IMR-90 (cell line): ENCODE measurements around the gene UGGT1. TPM values are rescaled to one million over a fixed set of nuclear protein-coding genes. Genes with fewer than 3 reads are reported as not detected.
A peak's percentile ranks its signal among the peaks of the same experiment; 100 is the strongest.

ENCODE experiments used
- ATAC-seq: fragments of 200-7000 bp; cut with Tn5 transposase; 2 replicates; pipeline ENCODE4 v1.9.1; 2020; ENCODE audit warnings: low read depth, mild to moderate bottlenecking, moderate library complexity
- BruUV-seq: library from RNA; stranded (reverse); fragments of 400-500 nt; replicated peaks from 2 replicates; lab custom pipeline; 2021; lab: Mats Ljungman, UMichigan
- CTCF ChIA-PET: fragments of 300-600 bp; formaldehyde crosslinking; extraction: SDS; loops from one replicate; lab custom pipeline; 2021; ENCODE audit warnings: antibody characterized with exemption; lab: Yijun Ruan, JAX
- POLR2A ChIA-PET: fragments of 300-600 bp; sonication (Branson Sonifier 250); formaldehyde crosslinking; loops from one replicate; lab custom pipeline; 2022; ENCODE audit warnings: antibody characterized with exemption; ENCODE audit not compliant: unreplicated experiment; lab: Charles Lee
- DNase-seq: peaks from one replicate; pipeline ENCODE4 v3.0.0; 2013
- H2AFZ ChIP-seq: replicated peaks from 2 replicates; pipeline ENCODE3; 2013; ENCODE audit warnings: low read length, mild to moderate bottlenecking; ENCODE audit not compliant: poor library complexity
- H2AK5ac ChIP-seq: 2 replicates; pipeline ENCODE4 v1.6.1; 2013; ENCODE audit warnings: low read depth, low read length, inconsistent platforms
- H2AK9ac ChIP-seq: replicated peaks from 2 replicates; pipeline ENCODE3; 2013; ENCODE audit warnings: mild to moderate bottlenecking, low read depth, low read length, moderate library complexity; ENCODE audit not compliant: poor library complexity
- H2BK120ac ChIP-seq: 2 replicates; pipeline ENCODE4 v1.6.1; 2013; ENCODE audit warnings: low read depth, low read length, inconsistent platforms
- H2BK15ac ChIP-seq: 3 replicates; pipeline ENCODE4 v1.6.1; 2013; ENCODE audit warnings: low read depth, low read length, inconsistent platforms
- H2BK20ac ChIP-seq: 2 replicates; pipeline ENCODE4 v1.6.1; 2013; ENCODE audit warnings: low read depth, mild to moderate bottlenecking, inconsistent platforms, low read length, moderate library complexity
- H2BK5ac ChIP-seq: 2 replicates; pipeline ENCODE4 v1.6.1; 2013; ENCODE audit warnings: mild to moderate bottlenecking, low read depth, low read length, inconsistent platforms; ENCODE audit not compliant: poor library complexity, severe bottlenecking
- H3K14ac ChIP-seq: replicated peaks from 2 replicates; pipeline ENCODE4 v1.6.1; 2013; ENCODE audit warnings: low read depth, low read length, inconsistent platforms
- H3K18ac ChIP-seq: 2 replicates; pipeline ENCODE4 v1.6.1; 2013; ENCODE audit warnings: low read depth, low read length, control low read depth
- H3K23ac ChIP-seq: 2 replicates; pipeline ENCODE4 v1.6.1; 2013; ENCODE audit warnings: low read depth, low read length, inconsistent platforms
- H3K27ac ChIP-seq: 2 replicates; pipeline ENCODE4 v1.5.1; 2013; ENCODE audit warnings: mild to moderate bottlenecking, control low read depth, low read length; ENCODE audit not compliant: insufficient read depth
- H3K27me3 ChIP-seq: 2 replicates; pipeline ENCODE4 v1.6.1; 2013; ENCODE audit warnings: low read length; ENCODE audit not compliant: control insufficient read depth, insufficient read depth
- H3K36me3 ChIP-seq: 2 replicates; pipeline ENCODE4 v1.6.1; 2013; ENCODE audit warnings: low read length, mixed read lengths; ENCODE audit not compliant: control insufficient read depth, insufficient read depth
- H3K4ac ChIP-seq: 2 replicates; pipeline ENCODE4 v1.6.1; 2013; ENCODE audit warnings: low read depth, low read length, inconsistent platforms
- H3K4me1 ChIP-seq: 2 replicates; pipeline ENCODE4 v1.6.1; 2013; ENCODE audit warnings: low read length, mixed read lengths; ENCODE audit not compliant: control insufficient read depth, insufficient read depth
- H3K4me2 ChIP-seq: 2 replicates; pipeline ENCODE4 v1.6.1; 2013; ENCODE audit warnings: low read depth, mild to moderate bottlenecking, control low read depth, low read length, moderate library complexity
- H3K4me3 ChIP-seq: 2 replicates; pipeline ENCODE4 v1.5.1; 2013; ENCODE audit warnings: low read depth, mild to moderate bottlenecking, control low read depth, low read length, moderate library complexity; ENCODE audit not compliant: insufficient read depth
- H3K56ac ChIP-seq: 2 replicates; pipeline ENCODE4 v1.6.1; 2013; ENCODE audit warnings: low read length, inconsistent platforms; ENCODE audit not compliant: insufficient read depth; ENCODE audit errors: extremely low read depth
- H3K79me1 ChIP-seq, 2 experiments: 2 replicates each; pipeline ENCODE4 v1.6.1; 2013; ENCODE audit warnings: low read length in 2 of 2, inconsistent platforms in 1 of 2, low read depth in 1 of 2
- H3K9ac ChIP-seq: 2 replicates; pipeline ENCODE4 v1.6.1; 2013; ENCODE audit warnings: low read depth, low read length, control low read depth
- H3K9me1 ChIP-seq: 2 replicates; pipeline ENCODE4 v1.6.1; 2013; ENCODE audit warnings: low read length, inconsistent platforms; ENCODE audit not compliant: insufficient read depth
- H3K9me3 ChIP-seq: 2 replicates; pipeline ENCODE4 v1.6.1; 2013; ENCODE audit warnings: low read length; ENCODE audit not compliant: control insufficient read depth, insufficient read depth
- H4K20me1 ChIP-seq: 2 replicates; pipeline ENCODE4 v1.6.1; 2013; ENCODE audit warnings: low read length, inconsistent platforms; ENCODE audit not compliant: insufficient read depth
- H4K5ac ChIP-seq: 2 replicates; pipeline ENCODE4 v1.6.1; 2013; ENCODE audit warnings: mild to moderate bottlenecking, low read depth, low read length, control low read depth
- H4K8ac ChIP-seq, 2 experiments: 2 replicates each; pipeline ENCODE4 v1.6.1; 2013; ENCODE audit warnings: low read depth in 2 of 2, low read length in 2 of 2, control low read depth in 1 of 2, inconsistent platforms in 1 of 2
- H4K91ac ChIP-seq: 2 replicates; pipeline ENCODE4 v1.6.1; 2013; ENCODE audit warnings: low read depth, low read length, inconsistent platforms; ENCODE audit not compliant: insufficient read depth
- BHLHE40 ChIP-seq: fragments of 150-350 bp; IDR thresholded peaks from 2 replicates; pipeline ENCODE4 v1.6.1; 2016; ENCODE audit warnings: mild to moderate bottlenecking, low read depth, low read length
- CEBPB ChIP-seq: IDR thresholded peaks from 2 replicates; pipeline ENCODE4 v1.6.1; 2012; ENCODE audit warnings: low read depth, low read length, improper control_type of control experiment
- MXI1 ChIP-seq: IDR thresholded peaks from 2 replicates; pipeline ENCODE4 v1.6.1; 2012; ENCODE audit warnings: low read depth, mild to moderate bottlenecking, low read length, moderate library complexity, borderline replicate concordance
- NFE2L2 ChIP-seq: fragments of 150-350 bp; IDR thresholded peaks from 2 replicates; pipeline ENCODE4 v1.6.1; 2016; ENCODE audit warnings: low read depth, mild to moderate bottlenecking, low read length
- WGBS, 2 experiments: methylation state at CpG; one replicate each; pipeline versions ENCODE4 v1.1.5 to v1.1.7; 2013; ENCODE audit warnings: missing lambda C conversion rate in 2 of 2; ENCODE audit not compliant: insufficient read length in 1 of 2; ENCODE audit errors: extremely low coverage in 2 of 2; 5-methylcytosine and 5-hydroxymethylcytosine counted together
- dilution Hi-C: fragments of 300-500 bp; cut with HindIII; formaldehyde crosslinking; loops from one replicate; pipeline ENCODE4 v1.14.3; 2018; ENCODE audit warnings: low sequenced_read_pairs; ENCODE audit not compliant: unreplicated experiment
- in situ Hi-C: fragments of 300-500 bp; cut with MboI; formaldehyde crosslinking; loops from 3 replicates; pipeline ENCODE4 v1.14.3; 2019; ENCODE audit warnings: low sequenced_read_pairs, inconsistent platforms, mixed read lengths
- intact Hi-C: fragments of 100-400 bp; cut with micrococcal nuclease; formaldehyde crosslinking; loops from 2 replicates; pipeline ENCODE4 v1.10.0; 2022
- polyA plus RNA-seq, 3 experiments: library from polyadenylated mRNA; depleted of rRNA; stranded (reverse); fragments of >200 nt; gene quantifications; 2 replicates each; pipeline ENCODE4 v1.2.3, GENCODE V29; 2012; ENCODE audit warnings: low replicate concordance in 1 of 3
- total RNA-seq: library from RNA; depleted of rRNA; stranded (reverse); fragments of >200 nt; gene quantifications from 2 replicates; pipeline ENCODE4 v1.2.3, GENCODE V29; 2012
- TF ChIP-seq, protein P1 (sequence below): fragments of 150-350 bp; IDR thresholded peaks from 2 replicates; pipeline ENCODE4 v1.6.1; 2017; ENCODE audit warnings: mild to moderate bottlenecking, antibody characterized with exemption, low read length, low read depth

The UGGT1 gene
- total and polyA plus RNA-seq, 2 of the 4 experiments (the other 2 are of a cell fraction): 26.1 to 71.3 TPM

DNA sequence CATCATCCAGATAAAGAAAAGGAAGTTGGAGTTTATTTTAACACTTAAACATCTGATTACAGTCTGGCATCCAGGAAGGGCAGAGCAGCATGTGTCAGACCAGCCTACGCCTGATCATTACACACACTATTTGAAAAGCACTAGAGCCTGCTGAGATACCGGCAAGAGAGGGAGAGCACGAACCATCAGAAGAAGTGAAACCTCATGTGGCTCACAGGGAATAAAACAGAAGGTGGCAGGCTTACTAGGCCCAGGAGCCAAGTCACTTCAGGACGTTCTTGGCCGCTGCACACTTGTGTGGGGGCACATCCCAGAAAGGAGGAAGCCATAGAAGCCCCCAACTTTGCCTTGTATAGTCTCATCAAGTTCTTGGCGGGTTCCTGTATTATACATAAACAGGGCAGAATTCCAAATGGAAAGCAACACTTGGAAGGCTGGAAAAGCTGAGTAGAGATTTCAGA, 105.5 kb downstream of the UGGT1 start:
- CTCF ChIA-PET: no interaction called here
- TF ChIP-seq NFE2L2: no peak
- 0 out of 2 replicates have a peak, but pooled peaks have one; percentile 21 for TF ChIP-seq BHLHE40
- TF ChIP-seq MXI1: peak; percentile 56; the same call in 1 of the 2 replicates
- no peak for TF ChIP-seq CEBPB
- TF ChIP-seq, protein P1, sequence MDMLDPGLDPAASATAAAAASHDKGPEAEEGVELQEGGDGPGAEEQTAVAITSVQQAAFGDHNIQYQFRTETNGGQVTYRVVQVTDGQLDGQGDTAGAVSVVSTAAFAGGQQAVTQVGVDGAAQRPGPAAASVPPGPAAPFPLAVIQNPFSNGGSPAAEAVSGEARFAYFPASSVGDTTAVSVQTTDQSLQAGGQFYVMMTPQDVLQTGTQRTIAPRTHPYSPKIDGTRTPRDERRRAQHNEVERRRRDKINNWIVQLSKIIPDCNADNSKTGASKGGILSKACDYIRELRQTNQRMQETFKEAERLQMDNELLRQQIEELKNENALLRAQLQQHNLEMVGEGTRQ: no peak
- Histone ChIP-seq H3K18ac (no peak overlapping the region), H3K9me3 (no peaks in the 10 kb centered on the region), H3K14ac (no peak overlapping the region; the same call in 1 of the 2 replicates), H3K9me1 (peaks cover 4% of the 10 kb centered on the region; the same call in 1 of the 2 replicates), H3K4me1 (peaks cover 7% of the 10 kb centered on the region), H4K91ac (0 out of 2 replicates have a peak overlapping the region, but pooled peaks have one; percentile 7), H3K27me3 (no peaks in the 10 kb centered on the region), H3K9ac (peak overlapping the region; percentile 1; the same call in 1 of the 2 replicates), H4K20me1 (no peaks in the 10 kb centered on the region), H2AK5ac (peak overlapping the region; percentile 13; the same call in 1 of the 2 replicates), H3K4me3 (no peak overlapping the region), H4K8ac (peak overlapping the region in 1 of 2 experiments; percentile 4; a peak in 1 of 4 replicates), H2AK9ac (no peak overlapping the region), H2BK20ac (no peak overlapping the region), H4K5ac (no peak overlapping the region), H2AFZ (no peak overlapping the region), H3K36me3 (peaks cover 2% of the 10 kb centered on the region; the same call in 1 of the 2 replicates), H3K4ac (peak overlapping the region; percentile 35), H2BK15ac (0 out of 3 replicates have a peak overlapping the region, but pooled peaks have one; percentile 17), H3K23ac (peak overlapping the region; percentile 49; the same call in 1 of the 2 replicates), H3K27ac (peak overlapping the region; percentile 30), H3K4me2 (peak overlapping the region; percentile 63), H3K56ac (no peak overlapping the region), H2BK5ac (no peak overlapping the region), H2BK120ac (no peak overlapping the region), H3K79me1 (peaks cover 0 to 4% of the 10 kb centered on the region in 2 experiments; a peak in 1 of 4 replicates)
- ATAC-seq: peak; percentile 97
- 0% methylated on average over 2 of the region's 6 CpGs; no CpG with 5 or more reads in 1 of the 2 experiments for WGBS, 2 experiments
- peak; percentile 81 for DNase-seq
- intact Hi-C loops: no loop called here
- BruUV-seq: no TSS peak
- POLR2A ChIA-PET: no interaction called here
- in situ Hi-C loops: no loop called here
- dilution Hi-C loops: no loop called here
